ENCODE results near the gene MEX3A.
"Not testable (repeated sequence)": the region's sequence is repeated elsewhere in the genome, so short reads cannot be mapped to it uniquely, and the experiment has no call there.

The MEX3A gene

DNA sequence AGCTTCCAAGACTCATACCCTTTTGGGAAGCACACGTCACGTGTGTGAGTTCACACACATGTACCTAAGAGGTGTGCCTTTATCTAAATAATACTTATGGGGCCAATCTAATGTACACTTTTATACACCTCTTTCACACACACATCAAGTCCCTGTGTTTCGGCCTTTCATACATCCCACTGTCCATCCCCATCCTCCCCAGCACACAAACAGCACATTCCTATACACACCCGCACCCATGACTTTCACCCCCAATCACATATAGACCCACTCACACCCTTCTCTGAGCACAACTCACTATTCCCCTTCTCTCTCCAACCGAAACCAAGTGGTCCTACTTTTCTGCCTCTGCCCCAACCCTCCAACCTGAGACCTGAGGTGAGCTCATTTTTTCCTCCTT, 3.5 kb downstream of the MEX3A start:
- DNase-seq (ENCODE audit: low read depth), result no peak

DNA sequence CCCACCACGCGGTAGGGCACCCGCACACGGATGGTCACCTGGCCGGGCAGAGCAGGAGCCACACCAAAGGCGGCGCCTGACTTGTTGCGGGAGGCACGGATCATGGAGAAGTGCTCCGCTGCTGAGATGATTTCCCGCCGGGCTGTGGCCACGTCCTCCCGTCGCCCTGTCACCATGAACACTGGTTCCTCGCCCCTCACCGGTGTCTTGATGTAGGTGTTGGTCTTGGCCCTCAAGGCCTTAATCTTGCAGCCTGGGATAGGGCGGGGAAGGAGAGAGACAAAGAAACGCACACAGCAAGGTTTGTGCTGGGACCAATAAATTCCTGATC, 4.9 kb downstream of the MEX3A start:
- DNase-seq (ENCODE audit: low read depth), result no peak

DNA sequence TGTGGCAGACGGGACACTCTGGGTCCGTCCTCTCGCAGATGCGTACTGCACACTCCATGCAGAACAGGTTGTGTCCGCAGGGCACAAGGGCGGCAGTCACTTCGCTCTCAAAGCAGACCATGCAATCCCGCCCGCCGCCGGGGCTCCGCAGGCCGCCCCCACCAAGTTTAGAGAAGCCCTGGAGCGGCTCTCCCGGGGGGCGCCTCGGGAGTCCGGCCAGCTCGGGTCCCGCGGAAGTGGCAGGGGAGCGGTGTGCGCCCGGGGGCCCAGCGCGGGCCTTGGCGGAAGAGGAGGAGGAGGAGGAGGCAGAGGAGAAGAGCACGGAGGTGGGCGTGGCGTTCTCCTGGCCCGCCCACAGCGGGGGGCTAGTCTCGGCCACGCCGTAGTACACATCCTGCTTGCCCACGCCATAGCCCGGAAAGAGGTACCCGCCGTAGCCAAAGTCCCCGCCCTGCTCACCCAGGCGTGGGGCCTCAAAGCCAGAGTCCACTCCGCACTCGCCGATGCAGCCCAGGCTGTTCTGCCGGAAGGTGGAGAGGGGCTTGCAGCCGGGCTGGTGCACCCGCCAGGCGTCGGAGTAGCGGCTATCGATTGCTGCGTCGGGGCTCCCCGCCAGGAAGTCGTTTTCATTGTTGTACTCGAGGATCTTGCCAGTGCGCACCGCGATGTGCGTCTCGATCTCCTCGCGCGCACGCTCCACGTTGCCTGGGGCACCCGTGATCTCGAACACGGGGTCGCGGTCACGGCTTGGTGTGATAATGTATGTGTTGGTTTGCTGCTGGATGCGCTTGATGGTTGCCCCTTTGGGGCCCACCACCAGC, 5.4 kb downstream of the MEX3A start:
- DNase-seq (ENCODE audit: low read depth), result peak; percentile 82

DNA sequence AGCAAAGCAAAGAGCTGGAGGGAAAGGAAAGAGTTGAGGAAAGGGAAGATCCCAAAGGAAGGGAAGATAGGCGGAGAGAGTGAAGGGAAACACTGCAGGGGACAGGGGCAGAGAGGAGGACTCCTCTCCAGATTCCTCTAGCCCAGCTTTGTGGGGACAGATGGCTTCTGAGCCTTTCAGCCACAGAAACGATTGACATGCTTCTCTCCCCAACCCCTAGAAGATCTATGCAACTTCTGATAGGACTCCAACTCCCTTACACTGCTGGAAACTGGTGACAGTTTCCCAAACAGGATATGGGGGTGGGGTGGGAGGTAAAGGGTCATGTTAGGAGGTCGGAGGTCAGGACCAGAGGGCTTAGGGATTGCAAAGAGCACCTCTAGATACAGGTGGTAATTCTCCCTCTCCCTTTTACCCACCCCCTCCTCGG, 6.5 kb downstream of the MEX3A start:
- DNase-seq (ENCODE audit: low read depth), result no peak

DNA sequence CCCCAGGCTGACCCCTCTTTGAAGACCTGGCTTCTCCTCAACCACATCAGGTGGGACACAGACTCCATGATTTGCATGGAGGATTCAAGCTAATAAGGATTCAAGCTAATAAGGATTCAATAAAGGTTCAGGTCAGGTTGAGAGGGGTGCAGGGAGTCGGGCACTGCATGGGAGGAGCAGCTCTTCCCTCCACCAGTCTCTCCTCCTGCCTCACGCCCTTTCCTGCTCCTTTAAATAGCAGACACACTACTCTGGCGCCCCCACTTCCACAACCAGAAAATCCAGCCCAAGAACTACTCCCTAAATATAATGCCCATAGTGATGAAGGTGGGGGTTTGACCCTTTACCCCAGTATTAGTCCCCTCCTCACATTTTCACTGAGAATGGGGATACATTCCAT, 7.1 kb downstream of the MEX3A start:
- DNase-seq (ENCODE audit: low read depth), result no peak

DNA sequence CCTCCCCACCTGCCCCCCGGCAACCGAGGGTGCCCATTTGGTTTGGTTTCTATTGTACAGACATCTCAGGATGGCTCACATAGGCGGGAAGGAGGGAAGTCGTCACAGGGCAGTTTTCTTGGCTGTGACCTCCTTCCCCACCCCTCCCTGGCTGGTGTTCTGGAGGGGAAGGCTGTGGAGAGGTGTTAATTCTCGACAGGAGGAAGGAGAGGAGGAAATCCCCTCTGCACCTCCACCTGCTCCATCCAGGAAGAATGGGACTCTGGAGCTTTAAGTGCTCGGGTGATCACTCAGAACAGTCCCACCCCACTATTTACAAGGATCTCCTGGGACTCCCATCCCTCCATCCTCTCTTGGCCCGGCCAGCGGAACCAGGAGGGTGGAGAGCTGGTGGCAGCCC, 7.6 kb downstream of the MEX3A start:
- no peak for DNase-seq (ENCODE audit: low read depth)

DNA sequence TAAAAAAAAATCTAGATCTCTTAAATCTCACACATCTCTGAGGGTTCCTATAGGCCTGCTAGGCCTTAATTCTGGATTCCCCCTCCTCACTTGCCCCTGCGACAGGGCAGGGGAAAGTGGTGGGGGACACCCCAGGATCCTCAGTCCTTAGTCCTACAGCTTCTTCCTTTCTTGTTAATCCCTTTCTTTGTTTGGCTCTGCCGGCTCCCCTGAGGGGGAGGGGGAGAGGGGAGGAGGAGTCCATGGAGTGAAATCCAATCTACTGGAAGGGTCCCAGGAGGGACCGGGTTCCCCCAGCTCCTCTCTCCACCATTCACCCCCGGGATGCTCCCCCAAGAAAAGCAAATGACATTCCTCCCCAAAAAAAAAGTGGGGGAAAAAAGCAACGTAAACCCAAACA, 8.5 kb downstream of the MEX3A start:
- DNase-seq (ENCODE audit: low read depth), result no peak

DNA sequence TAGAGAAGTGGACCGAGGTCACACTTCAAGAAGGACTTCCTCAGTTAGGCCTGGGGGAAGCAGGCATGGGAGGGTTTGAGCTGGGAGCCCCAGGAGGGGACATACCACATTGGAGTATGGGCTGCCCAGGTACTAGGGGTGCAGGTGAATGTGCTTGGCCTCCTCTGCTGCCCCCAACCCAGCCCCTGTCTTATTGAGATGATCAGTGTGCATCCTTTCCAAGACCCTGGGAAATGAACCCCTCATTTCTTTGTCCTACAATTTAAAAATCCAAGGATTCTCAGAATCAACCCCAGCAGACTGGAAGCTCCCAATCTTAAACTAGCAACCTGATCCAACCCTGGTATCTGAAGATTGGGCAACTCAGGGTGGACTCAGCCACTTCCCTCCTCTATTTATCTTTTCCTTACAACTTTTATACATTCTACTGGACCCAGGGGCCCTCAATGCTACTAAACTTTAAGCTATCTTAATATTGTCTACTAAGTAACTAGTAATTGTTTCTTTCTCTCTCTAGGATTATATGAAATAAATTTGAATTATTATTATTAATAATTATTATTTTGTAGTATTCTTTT, 9.1 kb downstream of the MEX3A start:
- no peak for DNase-seq (ENCODE audit: low read depth)

DNA sequence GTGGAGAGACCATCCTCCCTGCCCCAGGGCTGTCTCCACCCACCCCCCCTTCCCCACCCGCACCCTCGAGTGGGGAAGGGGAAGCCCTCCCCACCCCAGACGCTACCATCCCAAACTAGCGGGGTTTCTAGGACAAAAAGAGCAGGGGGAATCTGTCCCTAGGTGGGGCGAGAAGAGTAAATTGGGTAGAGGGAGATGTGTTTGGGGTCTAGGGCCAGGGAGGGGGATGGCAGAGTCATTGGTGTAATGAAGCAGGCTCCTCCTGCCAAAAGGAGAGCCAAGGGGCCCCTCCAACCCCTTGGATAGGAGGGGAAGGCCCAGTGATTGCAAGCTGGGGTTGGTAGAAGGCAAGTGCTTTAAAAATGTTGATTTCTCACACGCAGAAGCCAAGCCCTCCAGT, 10.0 kb downstream of the MEX3A start:
- no peak for DNase-seq (ENCODE audit: low read depth)

DNA sequence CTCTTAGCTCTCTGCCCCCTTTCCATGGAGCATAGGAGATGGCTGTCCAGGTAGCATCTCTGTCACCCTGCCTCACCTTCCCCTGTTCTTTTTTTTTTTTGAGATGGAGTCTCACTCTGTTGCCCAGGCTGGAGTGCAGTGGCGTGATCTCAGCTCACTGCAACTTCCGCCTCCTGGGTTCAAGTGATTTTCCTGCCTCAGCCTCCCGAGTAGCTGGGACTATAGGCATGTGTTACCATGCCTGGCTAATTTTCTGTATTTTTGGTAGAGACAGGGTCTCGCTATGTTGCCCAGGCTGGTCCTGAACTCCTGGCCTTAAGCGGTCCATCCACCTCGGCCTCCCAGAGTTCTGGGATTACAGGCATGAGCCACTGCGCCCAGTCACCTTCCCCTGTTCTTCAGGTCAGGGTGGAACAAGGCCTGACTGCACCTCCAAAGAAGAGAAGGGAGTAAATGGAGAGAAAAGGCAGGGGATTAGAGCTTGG, 10.9 kb downstream of the MEX3A start:
- DNase-seq (ENCODE audit: low read depth), result not testable (repeated sequence)

DNA sequence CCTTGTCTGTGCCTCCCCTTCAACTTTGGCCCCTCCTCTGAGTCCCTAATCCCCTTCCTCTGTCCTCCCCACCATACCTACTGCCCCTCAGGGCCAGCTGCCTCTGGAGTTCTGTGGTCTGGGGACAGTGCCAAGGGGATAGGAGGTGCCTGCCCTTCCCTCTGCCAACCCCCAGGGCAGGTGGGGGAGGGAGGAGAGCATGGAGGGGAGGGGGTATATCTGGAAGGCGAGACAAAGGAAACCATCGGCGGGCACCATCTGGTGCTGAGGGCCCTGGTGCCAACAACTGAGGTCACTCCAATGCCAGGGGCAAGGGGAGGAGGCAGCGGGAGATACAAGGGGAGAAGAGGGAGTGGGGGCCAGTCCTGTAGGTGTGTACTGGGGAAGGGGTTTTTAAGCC, 11.7 kb downstream of the MEX3A start:
- no peak for DNase-seq (ENCODE audit: low read depth)

DNA sequence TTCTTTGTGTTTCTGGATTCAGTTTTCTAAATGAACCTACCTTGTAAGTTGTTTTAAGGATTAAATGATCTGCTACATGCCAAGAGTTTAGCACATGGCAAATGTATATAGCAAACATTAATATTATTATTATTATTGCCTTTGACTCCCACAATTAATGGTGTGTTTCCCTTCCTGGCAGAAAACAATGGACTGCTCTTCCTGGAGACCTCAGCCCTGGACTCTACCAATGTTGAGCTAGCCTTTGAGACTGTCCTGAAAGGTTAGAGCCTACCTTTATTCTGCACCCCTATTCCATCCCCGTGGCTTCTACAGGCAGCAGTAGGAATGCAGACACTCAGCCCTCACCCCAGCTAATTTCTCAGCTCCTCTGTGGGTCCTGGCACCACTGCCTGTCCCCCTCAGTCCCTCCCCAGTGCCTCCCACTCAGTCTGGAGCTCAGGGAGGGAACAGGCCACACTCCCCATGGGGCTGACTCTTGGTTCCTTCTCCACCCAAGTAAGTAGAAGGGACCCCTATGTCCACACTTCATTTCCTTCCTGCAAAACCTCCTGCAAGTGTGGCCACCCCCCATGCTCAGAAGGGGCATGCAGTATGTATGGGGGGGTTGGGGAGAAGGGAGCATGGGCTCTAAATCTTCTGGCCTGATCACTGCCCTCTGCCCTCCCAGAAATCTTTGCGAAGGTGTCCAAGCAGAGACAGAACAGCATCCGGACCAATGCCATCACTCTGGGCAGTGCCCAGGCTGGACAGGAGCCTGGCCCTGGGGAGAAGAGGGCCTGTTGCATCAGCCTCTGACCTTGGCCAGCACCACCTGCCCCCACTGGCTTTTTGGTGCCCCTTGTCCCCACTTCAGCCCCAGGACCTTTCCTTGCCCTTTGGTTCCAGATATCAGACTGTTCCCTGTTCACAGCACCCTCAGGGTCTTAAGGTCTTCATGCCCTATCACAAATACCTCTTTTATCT, 12.5 kb downstream of the MEX3A start:
- DNase-seq (ENCODE audit: low read depth), result no peak

DNA sequence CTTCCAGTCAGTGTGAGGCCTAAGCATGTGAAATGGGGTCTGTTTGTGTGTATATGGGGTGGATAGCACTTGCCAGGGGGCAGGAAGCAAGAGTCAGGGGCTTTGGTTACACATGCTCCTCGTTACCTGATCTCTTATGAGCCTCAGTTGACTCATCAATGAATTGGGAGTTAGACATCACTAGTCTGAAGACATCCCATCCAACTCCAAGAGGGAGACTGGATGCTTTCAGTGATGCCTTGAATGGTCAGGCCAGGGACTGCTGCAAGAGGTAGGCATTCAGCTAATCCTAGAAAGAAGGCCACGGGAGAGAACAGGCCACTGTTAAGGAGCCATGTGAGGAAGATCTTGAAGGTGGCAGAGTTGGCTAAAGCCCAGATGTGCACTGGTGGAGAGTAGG, 15.0 kb downstream of the MEX3A start:
- DNase-seq (ENCODE audit: low read depth), result no peak

DNA sequence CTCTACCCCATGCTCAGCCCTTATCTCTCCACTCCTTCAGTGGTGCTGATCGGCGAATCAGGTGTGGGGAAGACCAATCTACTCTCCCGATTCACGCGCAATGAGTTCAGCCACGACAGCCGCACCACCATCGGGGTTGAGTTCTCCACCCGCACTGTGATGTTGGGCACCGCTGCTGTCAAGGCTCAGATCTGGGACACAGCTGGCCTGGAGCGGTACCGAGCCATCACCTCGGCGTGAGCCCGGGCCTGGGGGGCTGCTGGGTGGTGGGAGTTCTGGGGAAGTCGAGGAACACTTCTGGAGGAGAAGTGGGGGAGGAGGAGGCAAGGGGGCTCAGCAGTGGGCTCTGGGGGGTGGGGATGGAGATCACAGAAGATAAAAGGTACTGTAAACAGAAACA, 16.4 kb downstream of the MEX3A start:
- no peak for DNase-seq (ENCODE audit: low read depth)

DNA sequence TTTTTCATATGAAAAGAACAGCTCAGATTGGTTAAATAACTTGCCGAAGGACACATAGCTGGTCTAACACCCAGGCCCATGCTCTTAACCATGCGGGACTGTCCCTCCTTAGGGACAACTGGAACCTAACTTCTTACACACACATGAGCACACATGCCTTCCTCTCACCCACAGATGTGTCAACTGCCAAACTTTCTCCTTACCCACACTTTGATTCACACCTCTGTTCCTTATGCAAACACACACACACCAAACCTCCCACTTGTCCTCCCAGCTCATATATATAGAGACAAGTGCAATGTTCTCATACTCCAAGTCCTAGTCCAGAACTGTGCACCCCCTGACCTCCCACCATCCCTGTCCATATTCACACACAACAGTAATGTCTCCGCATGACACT, 17.1 kb downstream of the MEX3A start:
- DNase-seq (ENCODE audit: low read depth), result no peak

DNA sequence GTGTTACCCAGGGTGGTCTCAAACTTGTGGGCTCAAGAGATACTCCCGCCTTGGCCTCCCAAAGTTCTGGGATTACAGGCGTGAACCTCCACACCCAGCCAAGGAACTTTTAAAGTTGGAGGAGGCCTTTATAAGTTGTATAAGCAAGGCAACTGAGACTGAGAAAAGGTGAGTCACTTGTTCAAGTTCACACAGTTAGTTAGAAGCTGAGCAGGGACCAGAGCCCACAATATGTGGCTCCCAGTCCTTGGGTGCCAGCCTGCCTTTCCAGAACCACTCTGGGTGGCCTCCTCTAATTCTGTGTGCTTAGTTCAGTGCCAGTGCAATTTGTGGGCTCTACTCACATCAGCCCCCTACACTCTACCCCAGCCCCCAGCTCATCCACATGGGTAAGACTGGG, 17.6 kb downstream of the MEX3A start:
- no peak for DNase-seq (ENCODE audit: low read depth)

DNA sequence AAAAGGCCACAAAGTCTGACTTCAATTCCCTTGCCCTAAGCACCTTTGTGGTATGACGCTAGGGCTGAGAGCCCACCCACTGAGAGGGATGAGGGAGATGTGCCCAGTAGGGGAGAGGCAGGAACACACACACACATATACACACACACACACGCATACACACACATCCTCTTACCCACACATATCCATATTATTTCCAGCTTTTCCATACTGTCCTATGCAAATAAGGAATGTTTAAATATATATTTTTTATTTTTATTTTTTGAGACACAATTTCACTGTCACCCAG, 18.3 kb downstream of the MEX3A start:
- DNase-seq (ENCODE audit: low read depth), result no peak

DNA sequence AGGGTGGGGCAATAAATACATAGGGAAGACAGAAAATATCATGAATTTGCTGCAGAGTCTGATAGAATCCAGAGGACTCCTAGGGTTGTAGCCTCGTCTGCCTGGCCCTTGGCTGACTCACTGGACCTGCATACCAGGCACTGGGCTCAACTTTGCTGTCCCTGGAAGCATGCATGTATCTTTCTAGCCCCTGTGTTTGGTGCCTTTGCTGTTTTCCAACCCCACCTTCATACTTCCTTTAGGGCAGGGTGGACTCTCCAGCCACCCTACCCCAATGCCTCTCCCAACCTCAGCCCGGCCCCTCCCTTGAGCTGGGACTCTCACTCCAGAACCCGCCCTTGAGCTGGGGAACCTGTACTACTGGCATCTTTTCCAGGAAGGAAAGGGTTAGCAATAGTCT, 20.1 kb downstream of the MEX3A start:
- no peak for DNase-seq (ENCODE audit: low read depth)

DNA sequence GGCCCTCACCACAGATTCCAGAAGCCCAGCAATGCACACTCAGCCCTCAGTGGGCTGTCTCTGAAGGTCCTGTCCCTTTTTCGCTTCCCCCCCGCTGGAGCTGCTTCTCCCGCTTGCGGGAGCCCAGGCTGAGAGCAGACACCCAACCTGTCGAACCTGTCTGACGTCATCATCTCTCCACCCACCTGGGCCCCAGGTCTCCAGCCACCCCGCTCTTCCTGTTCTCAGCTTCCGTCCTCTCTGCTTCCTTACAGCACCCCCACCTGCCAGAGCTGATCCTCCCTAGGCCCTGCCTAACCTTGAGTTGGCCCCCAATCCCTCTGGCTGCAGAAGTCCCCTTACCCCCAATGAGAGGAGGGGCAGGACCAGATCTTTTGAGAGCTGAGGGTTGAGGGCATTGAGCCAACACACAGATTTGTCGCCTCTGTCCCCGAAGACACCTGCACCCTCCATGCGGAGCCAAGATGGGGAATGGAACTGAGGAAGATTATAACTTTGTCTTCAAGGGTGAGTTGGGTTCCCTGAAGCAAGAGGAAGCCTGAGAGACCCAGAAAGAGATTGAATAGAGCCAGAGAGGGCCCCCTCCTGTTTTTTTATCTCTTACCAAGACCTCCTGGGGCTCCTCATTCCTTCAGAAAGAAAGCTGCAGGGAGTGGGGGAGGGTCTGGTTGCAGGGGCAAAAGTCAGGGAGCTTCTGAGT, 21.2 kb downstream of the MEX3A start, which contains the start of gene RAB25:
RAB25 (plus strand) TSS at position 224 of the 700 bp plus-strand sequence; CDS start at position 465, 241 bp downstream.
- no peak for DNase-seq (ENCODE audit: low read depth)

DNA sequence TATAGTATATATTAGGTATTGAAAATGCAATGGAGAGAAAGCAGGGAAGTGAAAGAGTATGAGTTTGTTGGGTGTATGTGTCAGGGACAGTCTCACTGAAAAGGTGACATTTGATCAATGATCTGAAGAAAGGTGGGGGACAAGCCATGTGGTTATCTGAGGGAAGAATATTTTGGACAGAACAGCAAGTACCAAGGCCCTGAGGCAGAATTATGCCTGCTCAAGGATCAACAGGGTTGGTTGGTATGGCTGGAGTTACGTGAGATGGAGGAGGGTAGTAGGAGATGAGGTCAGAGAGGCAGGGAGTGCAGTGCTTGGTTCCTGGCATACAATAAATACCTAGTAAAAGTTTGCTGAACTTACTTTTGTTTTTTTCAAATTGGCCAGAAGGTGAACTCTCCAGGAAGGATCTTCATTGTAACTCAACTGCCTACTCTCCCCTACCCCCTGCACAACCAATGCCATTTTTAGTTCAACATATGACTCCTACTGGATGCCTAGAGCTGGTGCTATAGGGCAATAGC, 25.9 kb downstream of the MEX3A start:
- no peak for DNase-seq (ENCODE audit: low read depth)

DNA sequence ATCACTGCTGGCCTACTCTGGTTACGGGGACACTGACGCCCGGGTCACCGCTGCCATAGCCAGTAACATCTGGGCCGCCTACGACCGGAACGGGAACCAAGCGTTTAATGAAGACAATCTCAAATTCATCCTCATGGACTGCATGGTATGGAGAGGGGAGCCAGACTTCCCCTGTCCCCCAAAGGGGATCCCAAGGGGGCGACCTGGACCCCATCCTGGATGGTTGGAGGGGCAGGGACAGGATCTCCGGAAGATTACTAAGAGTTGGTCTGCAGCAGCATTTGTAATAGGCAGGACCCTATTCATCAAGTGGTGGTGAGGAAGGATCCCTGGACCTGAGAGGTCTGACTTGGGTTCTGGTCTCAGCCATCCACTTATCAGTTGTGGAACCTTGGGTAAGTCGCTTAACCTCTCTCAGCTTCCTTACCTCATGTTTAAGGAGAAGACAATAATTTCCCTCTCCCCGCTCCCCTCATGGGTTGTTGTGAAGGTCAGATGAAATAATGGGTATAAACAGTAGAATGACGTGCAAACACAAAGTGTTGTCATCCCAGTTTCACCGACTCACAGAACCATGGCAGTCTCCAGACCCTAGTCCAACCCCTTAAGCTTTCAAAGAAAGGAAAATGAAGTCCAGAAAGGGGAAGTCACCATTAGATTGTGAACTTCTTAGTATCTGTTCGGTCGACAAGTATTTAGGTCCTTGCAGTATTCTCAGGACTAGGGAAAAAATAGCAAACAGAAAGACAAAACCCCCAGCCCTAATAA, 26.8 kb downstream of the MEX3A start:
- no peak for DNase-seq (ENCODE audit: low read depth)
